Measurements from ENCODE around the gene CAMKMT.

DNA sequence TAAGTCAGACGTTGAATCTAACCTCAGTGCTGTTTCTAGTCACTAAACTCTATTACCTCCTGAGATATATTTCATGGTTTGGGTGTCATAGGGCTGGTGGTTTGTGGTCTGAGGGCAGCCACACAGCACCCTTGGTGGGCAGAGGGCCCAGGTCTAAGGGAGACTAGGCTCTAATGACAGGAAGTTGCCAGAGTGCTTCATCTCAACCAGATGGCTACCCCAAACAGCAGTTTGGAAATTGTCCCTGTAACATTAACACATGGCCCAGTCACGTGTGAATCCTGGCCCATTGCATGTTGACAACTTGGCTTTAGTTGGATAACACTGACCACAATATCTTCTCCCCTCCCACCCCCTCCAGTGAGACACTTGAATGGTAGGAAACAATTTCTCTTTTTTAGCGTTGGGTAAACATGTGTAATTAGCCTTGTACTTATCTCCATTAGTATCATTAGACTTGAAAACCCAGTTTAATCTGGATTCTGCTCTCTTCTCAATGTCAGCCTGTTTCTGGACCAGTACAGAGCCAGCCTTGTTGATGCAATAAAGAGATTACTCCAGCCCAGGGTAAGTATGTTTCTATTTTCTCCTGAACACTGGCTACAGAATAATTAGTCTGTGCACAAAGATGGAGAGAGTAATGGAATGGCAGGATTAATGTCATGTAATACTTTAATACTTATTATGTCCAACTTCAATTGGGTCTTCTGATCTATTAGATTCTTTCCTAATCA lies 392.0 kb downstream of the CAMKMT start:
- TF ChIP-seq, protein P1, sequence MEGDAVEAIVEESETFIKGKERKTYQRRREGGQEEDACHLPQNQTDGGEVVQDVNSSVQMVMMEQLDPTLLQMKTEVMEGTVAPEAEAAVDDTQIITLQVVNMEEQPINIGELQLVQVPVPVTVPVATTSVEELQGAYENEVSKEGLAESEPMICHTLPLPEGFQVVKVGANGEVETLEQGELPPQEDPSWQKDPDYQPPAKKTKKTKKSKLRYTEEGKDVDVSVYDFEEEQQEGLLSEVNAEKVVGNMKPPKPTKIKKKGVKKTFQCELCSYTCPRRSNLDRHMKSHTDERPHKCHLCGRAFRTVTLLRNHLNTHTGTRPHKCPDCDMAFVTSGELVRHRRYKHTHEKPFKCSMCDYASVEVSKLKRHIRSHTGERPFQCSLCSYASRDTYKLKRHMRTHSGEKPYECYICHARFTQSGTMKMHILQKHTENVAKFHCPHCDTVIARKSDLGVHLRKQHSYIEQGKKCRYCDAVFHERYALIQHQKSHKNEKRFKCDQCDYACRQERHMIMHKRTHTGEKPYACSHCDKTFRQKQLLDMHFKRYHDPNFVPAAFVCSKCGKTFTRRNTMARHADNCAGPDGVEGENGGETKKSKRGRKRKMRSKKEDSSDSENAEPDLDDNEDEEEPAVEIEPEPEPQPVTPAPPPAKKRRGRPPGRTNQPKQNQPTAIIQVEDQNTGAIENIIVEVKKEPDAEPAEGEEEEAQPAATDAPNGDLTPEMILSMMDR (IDR thresholded peaks at IDR 0.05) = no peak
- TF ChIP-seq POLR2A (IDR thresholded peaks at IDR 0.05) = no peak

Data from transverse colon (tissue), 3 donors.